ENCODE results near the gene CRAT.

- no peak for TF ChIP-seq EZH2 (IDR thresholded peaks at IDR 0.05; ENCODE audit: borderline replicate concordance)
- no peak for TF ChIP-seq CTCF (IDR thresholded peaks at IDR 0.05; ENCODE audit: poor library complexity)
- TF ChIP-seq EZH2phosphoT487 (IDR thresholded peaks at IDR 0.05; ENCODE audit: low read depth, severe bottlenecking, unreplicated experiment): no peak
These were observed 8.2 kb upstream of the CRAT start for GRCh38 chr9:129118799-129119198.

Data from hepatocyte (in vitro differentiated cells).